Measurements from ENCODE around the gene IGFBP4.

IGFBP4 gene

DNA sequence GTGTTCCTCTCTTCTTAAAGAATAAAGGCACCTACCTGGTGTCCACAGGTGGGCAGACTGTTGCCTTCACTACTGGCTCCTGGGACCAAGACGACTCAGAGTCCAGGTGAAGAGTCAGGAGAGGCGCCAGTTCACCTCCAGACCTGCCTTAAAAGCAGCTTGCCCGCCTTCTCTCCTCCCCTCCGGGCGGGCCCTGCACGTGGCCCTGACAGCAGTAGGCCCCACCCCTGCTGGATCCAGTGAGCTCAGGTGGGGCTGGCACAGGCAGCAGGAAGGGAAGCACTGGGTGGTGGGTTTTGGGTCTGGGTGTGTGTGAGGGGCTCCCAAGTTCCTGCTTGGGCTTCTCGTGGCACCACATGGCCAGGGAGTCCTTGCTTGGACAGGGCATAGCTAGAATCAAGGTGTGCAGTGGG is 58.3 kb downstream of the IGFBP4 start, which contains the start of gene TNS4:
TNS4 (minus strand) TSS at position 125 of the 413 bp plus-strand sequence. CDS start 5,198 bp downstream, outside the sequence.
- CTCF ChIA-PET = interaction anchor here (1.2 to 1.5 kb wide), 5 partner anchors 9 to 51 kb away, joined by 3 to 7 read pairs (median 3); no protein-coding TSS in a partner anchor
- TF ChIP-seq, protein P1, sequence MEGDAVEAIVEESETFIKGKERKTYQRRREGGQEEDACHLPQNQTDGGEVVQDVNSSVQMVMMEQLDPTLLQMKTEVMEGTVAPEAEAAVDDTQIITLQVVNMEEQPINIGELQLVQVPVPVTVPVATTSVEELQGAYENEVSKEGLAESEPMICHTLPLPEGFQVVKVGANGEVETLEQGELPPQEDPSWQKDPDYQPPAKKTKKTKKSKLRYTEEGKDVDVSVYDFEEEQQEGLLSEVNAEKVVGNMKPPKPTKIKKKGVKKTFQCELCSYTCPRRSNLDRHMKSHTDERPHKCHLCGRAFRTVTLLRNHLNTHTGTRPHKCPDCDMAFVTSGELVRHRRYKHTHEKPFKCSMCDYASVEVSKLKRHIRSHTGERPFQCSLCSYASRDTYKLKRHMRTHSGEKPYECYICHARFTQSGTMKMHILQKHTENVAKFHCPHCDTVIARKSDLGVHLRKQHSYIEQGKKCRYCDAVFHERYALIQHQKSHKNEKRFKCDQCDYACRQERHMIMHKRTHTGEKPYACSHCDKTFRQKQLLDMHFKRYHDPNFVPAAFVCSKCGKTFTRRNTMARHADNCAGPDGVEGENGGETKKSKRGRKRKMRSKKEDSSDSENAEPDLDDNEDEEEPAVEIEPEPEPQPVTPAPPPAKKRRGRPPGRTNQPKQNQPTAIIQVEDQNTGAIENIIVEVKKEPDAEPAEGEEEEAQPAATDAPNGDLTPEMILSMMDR (IDR thresholded peaks at IDR 0.05; ENCODE audit: insufficient read depth, low read length, missing control alignments) = no peak
- POLR2A ChIA-PET = no interaction called here
- no peak within 1 kb of the TSS for H3K4me3 ChIP-seq (ENCODE audit: low read depth, low read length)
- no peak for DNase-seq (ENCODE audit: low read depth, low spot score)

DNA sequence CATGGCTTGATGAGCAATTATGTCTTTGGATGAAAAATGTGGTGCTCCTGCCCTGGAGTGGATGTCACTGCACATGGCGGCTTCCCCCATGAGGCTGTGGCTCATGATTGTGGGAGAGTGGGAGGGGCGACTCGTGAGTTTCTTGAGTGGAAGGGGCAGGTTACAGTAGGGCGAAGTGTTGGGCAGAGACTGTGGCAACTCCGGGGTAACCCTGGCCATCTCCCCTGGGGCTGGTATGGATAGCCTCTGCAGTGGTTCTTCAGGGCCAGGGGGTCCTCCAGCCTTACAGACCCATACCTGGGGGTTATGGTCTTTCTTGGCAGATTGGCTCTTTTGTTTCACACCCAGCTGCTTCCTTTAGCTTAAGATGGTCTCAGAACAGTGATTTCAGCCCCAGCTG is 59.5 kb downstream of the IGFBP4 start:
- CTCF ChIA-PET = interaction anchor here (1.2 to 1.4 kb wide), 2 partner anchors 30 to 31 kb away, joined by 3 read pairs; no protein-coding TSS in a partner anchor
- POLR2A ChIA-PET = no interaction called here
- H3K4me3 ChIP-seq (ENCODE audit: low read depth, low read length) = no peak overlapping the region
- no peak for DNase-seq (ENCODE audit: low read depth, low spot score)
- TF ChIP-seq, protein P1 (IDR thresholded peaks at IDR 0.05; ENCODE audit: insufficient read depth, low read length, missing control alignments) = no peak

DNA sequence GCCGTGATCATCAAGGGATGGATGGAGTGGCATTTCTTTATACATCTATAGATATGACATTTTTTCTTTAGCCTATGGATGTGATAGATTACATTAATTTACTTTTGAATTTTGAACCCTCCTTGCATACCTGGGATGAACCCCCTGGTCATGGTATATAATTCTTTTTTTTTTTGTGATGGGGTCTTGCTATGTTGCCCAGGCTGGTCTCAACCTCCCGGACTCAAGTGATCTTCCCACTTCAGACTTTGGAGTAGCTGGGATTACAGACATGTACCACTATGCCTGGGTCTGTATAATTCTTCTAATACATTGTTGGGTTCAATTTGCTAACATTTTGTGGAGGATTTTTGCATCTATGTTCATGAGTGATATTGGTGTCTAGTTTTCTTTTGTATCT is 59.9 kb downstream of the IGFBP4 start:
- TF ChIP-seq, protein P1 (IDR thresholded peaks at IDR 0.05; ENCODE audit: insufficient read depth, low read length, missing control alignments) = no peak
- H3K4me3 ChIP-seq (ENCODE audit: low read depth, low read length) = no peak overlapping the region
- POLR2A ChIA-PET = no interaction called here
- no peak for DNase-seq (ENCODE audit: low read depth, low spot score)
- CTCF ChIA-PET = no interaction called here

DNA sequence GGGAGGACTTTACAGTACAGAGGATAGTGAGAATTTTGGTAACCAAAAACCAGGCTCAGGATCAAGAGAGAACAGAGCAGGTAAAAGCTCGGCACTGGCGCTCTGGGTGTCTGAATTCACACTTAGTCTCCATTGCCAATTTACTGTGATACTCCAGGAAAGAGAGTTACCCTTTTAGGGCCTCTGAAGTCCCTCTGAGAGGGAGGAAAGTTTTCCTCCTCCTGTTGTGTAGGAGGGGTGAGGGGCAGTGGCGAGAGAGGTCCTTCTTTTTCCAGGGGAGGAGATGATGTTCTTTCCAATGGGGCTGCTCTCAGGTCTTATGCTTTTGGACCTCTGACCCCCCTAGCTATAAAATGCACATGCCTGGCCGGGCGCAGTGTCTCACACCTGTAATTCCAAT is 63.5 kb downstream of the IGFBP4 start:
- no peak for DNase-seq (ENCODE audit: low read depth, low spot score)
- H3K4me3 ChIP-seq (ENCODE audit: low read depth, low read length) = no peak overlapping the region
- POLR2A ChIA-PET = interaction anchor here (1.0 kb wide), 1 partner anchor 21 kb away, joined by 3 read pairs; no protein-coding TSS in a partner anchor
- TF ChIP-seq, protein P1 (IDR thresholded peaks at IDR 0.05; ENCODE audit: insufficient read depth, low read length, missing control alignments) = no peak
- CTCF ChIA-PET = interaction anchor here (1.9 kb wide), 1 partner anchor 30 kb away, joined by 5 read pairs; no protein-coding TSS in a partner anchor
